H9 (cell line): Measurements from ENCODE around the gene CELSR2. TPM values are rescaled to one million over a fixed set of nuclear protein-coding genes. Genes with fewer than 3 reads are reported as not detected.
A peak's percentile ranks its signal among the peaks of the same experiment; 100 is the strongest.

Experiments
- DNase-seq: peaks from one replicate; pipeline ENCODE4 v3.0.0-alpha.2; 2017
- H2AFZ ChIP-seq: one replicate; pipeline ENCODE4 v1.6.1; 2013; ENCODE audit warnings: mild to moderate bottlenecking, low read length, control low read depth, moderate library complexity
- H2AK5ac ChIP-seq: 2 replicates; pipeline ENCODE4 v1.6.1; 2013; ENCODE audit warnings: low read length, control low read depth, mixed read lengths; ENCODE audit not compliant: insufficient read length
- H2BK120ac ChIP-seq: one replicate; pipeline ENCODE4 v1.6.1; 2013; ENCODE audit warnings: low read depth, mild to moderate bottlenecking, low read length, control low read depth, inconsistent platforms; ENCODE audit not compliant: poor library complexity, severe bottlenecking
- H2BK12ac ChIP-seq: 2 replicates; pipeline ENCODE4 v1.6.1; 2013; ENCODE audit warnings: low read length, control low read depth, mixed read lengths, low read depth; ENCODE audit not compliant: insufficient read length
- H2BK15ac ChIP-seq: 2 replicates; pipeline ENCODE4 v1.6.1; 2013; ENCODE audit warnings: low read depth, low read length, control low read depth
- H2BK20ac ChIP-seq: one replicate; pipeline ENCODE4 v1.6.1; 2013; ENCODE audit warnings: low read depth, mild to moderate bottlenecking, low read length, control low read depth, inconsistent platforms; ENCODE audit not compliant: poor library complexity, severe bottlenecking
- H2BK5ac ChIP-seq: 2 replicates; pipeline ENCODE4 v1.6.1; 2013; ENCODE audit warnings: low read length, control low read depth, mixed read lengths; ENCODE audit not compliant: insufficient read length
- H3K14ac ChIP-seq: 2 replicates; pipeline ENCODE4 v1.6.1; 2013; ENCODE audit warnings: low read length, control low read depth; ENCODE audit not compliant: insufficient read depth
- H3K18ac ChIP-seq: 2 replicates; pipeline ENCODE4 v1.6.1; 2013; ENCODE audit warnings: low read depth, mild to moderate bottlenecking, mixed read lengths, low read length, control low read depth; ENCODE audit not compliant: insufficient read length
- H3K23ac ChIP-seq: 2 replicates; pipeline ENCODE4 v1.6.1; 2013; ENCODE audit warnings: low read length, control low read depth, mixed read lengths, low read depth; ENCODE audit not compliant: insufficient read length
- H3K23me2 ChIP-seq: 2 replicates; pipeline ENCODE4 v1.6.1; 2013; ENCODE audit warnings: low read depth, mild to moderate bottlenecking, mixed read lengths, low read length, control low read depth; ENCODE audit not compliant: insufficient read length, poor library complexity, severe bottlenecking
- H3K27ac ChIP-seq: 2 replicates; pipeline ENCODE4 v1.5.1; 2013; ENCODE audit warnings: low read length, control low read depth, mixed read lengths, low read depth; ENCODE audit not compliant: insufficient read length
- H3K27me3 ChIP-seq: 2 replicates; pipeline ENCODE4 v1.6.1; 2013; ENCODE audit warnings: low read length, control low read depth, inconsistent platforms; ENCODE audit not compliant: insufficient read depth
- H3K4ac ChIP-seq: 2 replicates; pipeline ENCODE4 v1.6.1; 2013; ENCODE audit warnings: low read depth, mild to moderate bottlenecking, control low read depth, inconsistent platforms, low read length, moderate library complexity
- H3K4me1 ChIP-seq: 2 replicates; pipeline ENCODE4 v1.6.1; 2013; ENCODE audit warnings: low read length, control low read depth, inconsistent platforms; ENCODE audit not compliant: insufficient read depth
- H3K4me2 ChIP-seq: 2 replicates; pipeline ENCODE4 v1.6.1; 2013; ENCODE audit warnings: low read length, control low read depth, mixed read lengths; ENCODE audit not compliant: insufficient read length, insufficient read depth
- H3K56ac ChIP-seq: 2 replicates; pipeline ENCODE4 v1.6.1; 2013; ENCODE audit warnings: low read depth, mild to moderate bottlenecking, mixed read lengths, low read length, control low read depth; ENCODE audit not compliant: insufficient read length
- H3K79me1 ChIP-seq: 2 replicates; pipeline ENCODE4 v1.6.1; 2013; ENCODE audit warnings: low read depth, mild to moderate bottlenecking, moderate library complexity, low read length, control low read depth, inconsistent platforms; ENCODE audit not compliant: insufficient read depth, poor library complexity, severe bottlenecking
- H3K79me2 ChIP-seq: 2 replicates; pipeline ENCODE4 v1.6.1; 2013; ENCODE audit warnings: low read length, control low read depth, inconsistent platforms; ENCODE audit not compliant: insufficient read depth
- H3K9ac ChIP-seq: 2 replicates; pipeline ENCODE4 v1.6.1; 2013; ENCODE audit warnings: low read length, control low read depth, mixed read lengths; ENCODE audit not compliant: insufficient read length; ENCODE audit errors: extremely low read depth
- H3K9me3 ChIP-seq: one replicate; pipeline ENCODE4 v1.6.1; 2013; ENCODE audit warnings: low read depth, low read length, inconsistent platforms; ENCODE audit not compliant: control insufficient read depth
- H3T11ph ChIP-seq: one replicate; pipeline ENCODE4 v1.6.1; 2013; ENCODE audit warnings: mild to moderate bottlenecking, low read length, control low read depth, inconsistent platforms
- H4K20me1 ChIP-seq: one replicate; pipeline ENCODE4 v1.6.1; 2013; ENCODE audit not compliant: control insufficient read depth, insufficient read length, insufficient read depth
- H4K5ac ChIP-seq: 2 replicates; pipeline ENCODE4 v1.6.1; 2013; ENCODE audit warnings: low read depth, mild to moderate bottlenecking, mixed read lengths, low read length, control low read depth; ENCODE audit not compliant: insufficient read length
- H4K8ac ChIP-seq: replicated peaks from 2 replicates; pipeline ENCODE4 v1.6.1; 2013; ENCODE audit warnings: low read length, control low read depth, mixed read lengths, low read depth; ENCODE audit not compliant: insufficient read length
- H4K91ac ChIP-seq: 2 replicates; pipeline ENCODE4 v1.6.1; 2013; ENCODE audit warnings: low read depth, mild to moderate bottlenecking, moderate library complexity, mixed read lengths, low read length, control low read depth; ENCODE audit not compliant: insufficient read length
- H3K27ac Mint-ChIP-seq, 3 experiments: 2 replicates in 2 of 3; 3 replicates in 1 of 3; pipeline ENCODE4 v1.8.0; 2020 to 2021; ENCODE audit warnings: mixed read lengths in 3 of 3, mild to moderate bottlenecking in 1 of 3, moderate library complexity in 1 of 3
- H3K27me3 Mint-ChIP-seq: 2 replicates; pipeline ENCODE4 v1.8.0; 2021; ENCODE audit warnings: low read depth, mild to moderate bottlenecking, moderate library complexity, mixed read lengths
- H3K36me3 Mint-ChIP-seq, 3 experiments: 2 replicates in 2 of 3; 3 replicates in 1 of 3; pipeline ENCODE4 v1.8.0; 2020 to 2021; ENCODE audit warnings: low read depth in 3 of 3, mixed read lengths in 3 of 3; ENCODE audit not compliant: insufficient read depth in 1 of 3
- H3K4me1 Mint-ChIP-seq, 2 experiments: 2 replicates each; pipeline ENCODE4 v1.8.0; 2020; ENCODE audit warnings: mixed read lengths in 2 of 2
- H3K4me3 Mint-ChIP-seq, 2 experiments: 2 replicates in 1 of 2; 3 replicates in 1 of 2; pipeline ENCODE4 v1.8.0; 2020 to 2021; ENCODE audit warnings: mild to moderate bottlenecking in 2 of 2, mixed read lengths in 2 of 2, moderate library complexity in 1 of 2
- H3K9me3 Mint-ChIP-seq, 2 experiments: 2 replicates in 1 of 2; 3 replicates in 1 of 2; pipeline ENCODE4 v1.8.0; 2020; ENCODE audit warnings: mild to moderate bottlenecking in 2 of 2, mixed read lengths in 2 of 2, moderate library complexity in 1 of 2
- CTCF ChIP-seq: fragments of 200-600 bp; sonication (generic); conservative IDR thresholded peaks from 3 replicates; pipeline ENCODE4 v1.8.0; 2021; ENCODE audit warnings: antibody characterized with exemption, mild to moderate bottlenecking
- WGBS: extraction: QIAGEN DNeasy Blood & Tissue Kit; methylation state at CpG from one replicate; pipeline ENCODE4 v1.1.7; 2013; ENCODE audit warnings: missing lambda C conversion rate, low lambda C conversion rate, mixed read lengths; ENCODE audit not compliant: insufficient read length; ENCODE audit errors: extremely low coverage; 5-methylcytosine and 5-hydroxymethylcytosine counted together
- total RNA-seq: library from RNA; stranded (reverse); gene quantifications from 2 replicates; pipeline ENCODE4 v1.2.1, GENCODE V29; 2021

The CELSR2 gene
- total RNA-seq, 1 experiment from 2014 or later: 29.2 TPM

- H3T11ph ChIP-seq: no peak overlapping the region
- no peak overlapping the region for H2BK20ac ChIP-seq
- no CpG with 5 or more reads among the region's 2 CpGs for WGBS
- H3K4me2 ChIP-seq: no peak overlapping the region
- no peak overlapping the region for H3K4me3 Mint-ChIP-seq
- H2AFZ ChIP-seq: no peak overlapping the region
- H3K27me3 ChIP-seq: no peaks in the 10 kb centered on the region
- no peak overlapping the region for H3K4ac ChIP-seq
- DNase-seq: peak; percentile 76
- H4K5ac ChIP-seq: no peak overlapping the region
- H3K9me3 ChIP-seq: no peaks in the 10 kb centered on the region
- H3K14ac ChIP-seq: no peak overlapping the region
- peaks cover 12 to 19% of the 10 kb centered on the region in 2 experiments for H3K4me1 Mint-ChIP-seq
- H2BK12ac ChIP-seq: no peak overlapping the region
- H2BK15ac ChIP-seq: no peak overlapping the region
- H3K18ac ChIP-seq: no peak overlapping the region
- H4K8ac ChIP-seq: no peak overlapping the region
- no peaks in the 10 kb centered on the region; a peak in 1 of 7 replicates for H3K36me3 Mint-ChIP-seq
- no peaks in the 10 kb centered on the region for H4K20me1 ChIP-seq
- no peak overlapping the region for H4K91ac ChIP-seq
- no peaks in the 10 kb centered on the region for H3K9me3 Mint-ChIP-seq
- no peak overlapping the region for H3K27ac ChIP-seq
- no peak overlapping the region for H3K23ac ChIP-seq
- H3K4me1 ChIP-seq: no peaks in the 10 kb centered on the region
- no peak overlapping the region for H2AK5ac ChIP-seq
- no peak overlapping the region for H3K9ac ChIP-seq
- H3K79me2 ChIP-seq: no peaks in the 10 kb centered on the region
- no peaks in the 10 kb centered on the region for H3K23me2 ChIP-seq
- no peaks in the 10 kb centered on the region for H3K79me1 ChIP-seq
- no peak overlapping the region for H3K56ac ChIP-seq
- H2BK5ac ChIP-seq: no peak overlapping the region
- TF ChIP-seq CTCF: peak; percentile 87
- H3K27me3 Mint-ChIP-seq: peaks cover 5% of the 10 kb centered on the region; the same call in 1 of the 2 replicates
- peak overlapping the region; percentile 71 to 94 (median 92); a peak in 5 of 7 replicates for H3K27ac Mint-ChIP-seq
- no peak overlapping the region for H2BK120ac ChIP-seq
Observed at GRCh38 chr1:109201123-109201703, 48.1 kb upstream of the CELSR2 start.
